GM21381 (cell line): ENCODE results near the gene CCNB1.
A peak's percentile ranks its signal among the peaks of the same experiment; 100 is the strongest.
"Not testable (repeated sequence)": the region's sequence is repeated elsewhere in the genome, so short reads cannot be mapped to it uniquely, and the experiment has no call there.

Source experiments
- ATAC-seq: cut with Tn5 transposase; IDR thresholded peaks from one replicate; pipeline ENCODE4 v1.9.1; 2021; ENCODE audit warnings: mild to moderate bottlenecking, moderate library complexity; ENCODE audit not compliant: unreplicated experiment

Gene CCNB1

DNA sequence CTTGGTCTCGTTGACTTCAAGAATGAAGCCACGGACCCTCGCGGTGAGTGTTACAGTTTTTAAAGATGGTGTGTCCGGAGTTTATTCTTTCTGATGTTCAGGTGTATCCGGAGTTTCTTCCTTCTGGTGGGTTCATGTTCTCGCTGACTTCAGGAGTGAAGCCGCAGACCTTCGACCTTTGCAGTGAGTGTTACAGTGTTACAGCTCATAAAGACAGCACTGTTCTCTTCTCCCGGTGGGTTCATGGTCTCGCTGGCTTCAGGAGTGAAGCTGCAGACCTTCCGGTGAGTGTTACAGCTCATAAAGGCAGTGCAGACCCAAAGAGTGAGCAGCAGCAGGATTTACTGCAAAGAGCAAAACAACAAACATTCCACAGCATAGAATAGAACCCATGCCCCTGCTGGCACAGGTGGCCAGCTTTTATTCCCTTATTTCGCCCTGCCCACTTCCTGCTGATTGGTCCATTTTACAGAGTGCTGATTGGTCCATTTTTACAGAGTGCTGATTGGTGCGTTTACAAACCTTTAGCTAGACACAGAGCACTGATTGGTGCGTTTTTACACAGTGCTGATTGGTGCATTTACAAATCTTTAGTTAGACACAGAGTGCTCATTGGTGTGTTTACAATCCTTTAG, 14.8 kb downstream of the CCNB1 start:
- not testable (repeated sequence) for ATAC-seq

- ATAC-seq, result no peak
Observed at GRCh38 chr5:69184621-69185020, 17.7 kb downstream of the CCNB1 start.

- ATAC-seq, result no peak
Observed at GRCh38 chr5:69187342-69187741, 20.4 kb downstream of the CCNB1 start.

DNA sequence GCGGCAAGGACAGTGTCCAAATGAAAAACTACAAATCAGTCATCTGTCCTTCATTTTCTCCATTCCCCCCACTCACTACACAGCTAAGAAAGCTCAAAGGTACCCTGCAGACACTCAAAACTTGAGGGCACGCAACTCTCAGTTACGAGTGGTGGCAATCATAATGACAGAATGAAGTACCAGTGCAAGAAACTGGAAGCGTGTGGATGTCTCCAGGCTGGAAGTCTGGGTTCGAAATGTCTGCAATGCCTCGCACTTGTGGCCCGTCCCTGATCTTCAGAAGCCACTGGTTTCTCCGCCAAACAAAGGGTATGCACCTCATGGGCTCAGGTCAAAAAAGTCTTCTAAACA, 21.8 kb downstream of the CCNB1 start:
- ATAC-seq, result no peak

GRCh38 chr5:69189162-69190086, 22.5 kb downstream of the CCNB1 start, which contains the start of gene CENPH:
TSS of gene CENPH (plus strand) at chr5:69189583. CDS start at chr5:69189635, 52 bp downstream.
- peak; percentile 92 for ATAC-seq

GRCh38 chr5:69202497-69202896, 35.5 kb downstream of the CCNB1 start:
- ATAC-seq, result no peak

GRCh38 chr5:69206528-69207190, 39.7 kb downstream of the CCNB1 start:
- ATAC-seq, result no peak

DNA sequence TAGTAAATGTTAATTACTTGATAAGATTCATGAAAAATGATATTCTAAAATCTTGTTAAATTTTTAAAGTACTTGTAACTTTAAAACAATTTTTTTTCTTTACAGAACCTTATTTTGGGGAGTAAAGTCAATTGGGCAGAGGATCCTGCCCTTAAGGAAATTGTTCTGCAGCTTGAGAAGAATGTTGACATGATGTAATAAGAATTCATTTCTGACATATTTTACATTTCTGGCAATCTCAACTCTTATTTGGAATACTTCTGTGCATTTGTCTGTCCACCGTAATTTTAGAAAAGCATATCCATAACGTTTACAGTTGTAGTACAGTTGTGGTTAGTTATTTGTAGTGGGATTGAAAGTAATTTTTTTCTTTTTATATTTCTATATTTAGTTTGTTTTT, 42.7 kb downstream of the CCNB1 start:
- no peak for ATAC-seq

DNA sequence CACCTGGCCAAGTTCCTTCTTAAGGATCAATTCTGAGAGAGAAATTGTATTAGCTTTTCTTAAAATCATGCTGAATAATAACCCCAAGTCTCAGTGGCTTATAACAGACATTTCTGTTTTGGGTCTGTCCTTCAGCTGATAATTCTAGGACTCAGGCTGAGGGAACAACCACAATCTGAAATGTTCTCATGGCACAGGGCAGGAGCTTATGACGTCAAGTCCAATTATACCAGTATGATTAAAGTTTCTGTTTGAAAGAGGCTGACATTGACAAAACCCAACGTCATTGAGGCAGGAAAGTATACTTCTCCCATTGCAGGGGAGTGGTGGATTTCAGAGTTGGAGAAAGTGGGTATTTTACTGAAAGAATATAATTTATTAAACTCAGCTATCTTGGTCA, 44.2 kb downstream of the CCNB1 start:
- ATAC-seq, result no peak

- ATAC-seq, result no peak
Observed at GRCh38 chr5:69212022-69212421, 45.1 kb downstream of the CCNB1 start.

DNA sequence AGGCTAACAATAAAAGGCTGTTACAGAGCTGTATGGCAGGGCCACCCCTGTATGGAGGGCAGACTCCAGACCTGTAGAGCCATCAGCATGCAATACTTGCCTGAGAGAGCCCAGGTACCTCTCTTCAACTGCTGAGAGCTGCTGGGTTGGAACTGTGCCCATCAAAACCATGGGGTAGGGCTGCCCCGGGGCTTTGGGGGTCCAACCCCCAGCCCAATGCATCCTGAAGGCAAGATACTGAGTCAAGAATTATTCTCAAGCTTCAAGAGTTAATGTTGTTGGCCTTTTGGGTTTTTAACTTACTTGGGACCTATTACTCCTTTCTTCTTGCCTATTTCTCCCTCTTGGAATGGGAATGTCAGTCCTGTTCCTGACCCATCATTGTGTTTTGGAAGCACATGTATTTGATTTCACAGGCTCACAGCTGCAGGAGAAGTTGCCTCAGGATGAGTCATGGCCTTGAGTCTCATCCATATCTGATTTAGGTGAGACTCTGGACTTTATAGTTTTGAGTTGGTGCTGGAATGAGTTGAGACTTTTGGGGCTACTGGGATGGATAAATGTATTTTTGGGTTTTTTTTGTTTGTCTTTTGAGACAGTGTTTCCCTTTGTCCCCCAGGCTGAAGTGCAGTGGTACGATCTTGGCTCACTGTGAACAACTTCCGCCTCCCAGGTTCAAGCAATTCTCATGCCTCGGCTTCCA, 46.7 kb downstream of the CCNB1 start:
- ATAC-seq, result no peak

DNA sequence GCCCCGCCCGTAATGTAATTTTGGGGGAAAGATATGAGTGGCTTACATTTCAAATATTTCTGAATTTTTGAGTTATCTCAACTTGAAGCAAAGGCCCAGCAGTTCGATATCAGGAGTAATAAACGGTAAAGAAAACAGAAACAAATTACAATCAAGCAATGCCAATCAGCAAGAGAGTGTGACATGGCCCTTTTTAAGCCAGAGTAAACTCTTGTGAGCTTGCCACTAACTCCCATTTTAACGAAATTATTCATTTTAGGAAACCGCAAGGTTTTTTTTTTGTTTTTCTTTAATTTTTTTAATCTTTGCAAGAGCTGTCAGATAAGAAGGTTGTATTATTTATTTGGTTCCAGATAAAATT, 50.2 kb downstream of the CCNB1 start:
- no peak for ATAC-seq

DNA sequence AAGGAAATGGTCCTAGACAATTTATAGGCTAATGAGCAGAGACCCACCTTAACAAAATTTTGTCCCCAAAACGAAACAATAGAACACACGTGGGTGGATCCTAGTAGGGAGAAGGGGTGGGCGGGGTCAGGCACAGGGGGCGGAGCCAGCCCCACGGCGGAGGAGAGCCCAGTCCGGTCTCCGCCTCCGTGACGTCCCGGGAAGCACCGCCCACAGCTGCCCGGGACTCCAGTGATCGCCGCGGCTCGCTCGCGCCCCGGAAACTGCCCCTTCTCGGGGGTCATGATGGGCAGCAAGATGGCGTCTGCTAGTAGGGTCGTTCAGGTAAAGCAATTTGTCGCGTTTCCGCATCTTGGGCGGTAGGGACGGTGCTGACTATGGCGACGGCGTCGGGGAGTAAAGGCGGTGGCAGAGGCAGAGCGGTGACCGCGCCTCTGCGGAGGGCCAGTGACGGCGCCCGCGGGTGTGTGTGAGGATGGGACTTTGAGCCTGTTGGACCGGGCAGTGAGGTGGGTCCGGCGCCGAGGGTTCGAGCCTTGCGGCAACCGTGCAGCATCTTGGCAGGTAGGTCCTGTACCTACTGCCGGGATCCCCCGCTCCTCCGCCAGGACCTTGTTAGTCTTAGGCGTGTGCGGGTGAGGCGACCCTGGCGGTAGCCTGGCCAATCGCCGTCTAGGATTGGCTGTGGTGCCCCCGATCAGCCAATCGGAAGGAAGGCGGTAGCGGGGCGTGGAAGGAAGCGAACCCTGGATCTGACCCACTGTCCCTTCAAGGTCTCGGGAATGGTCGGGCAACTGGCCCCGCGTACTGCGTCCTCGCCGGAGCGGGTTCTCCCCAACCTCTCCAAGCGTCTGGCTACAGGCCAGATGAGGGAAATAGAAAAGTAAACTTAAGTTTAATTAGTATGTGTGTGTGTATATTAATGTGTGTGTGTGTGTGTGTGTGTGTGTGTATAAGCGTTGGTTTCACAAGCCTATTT, 50.9 kb downstream of the CCNB1 start:
- peak; percentile 93 for ATAC-seq

GRCh38 chr5:69219939-69220338, 53.0 kb downstream of the CCNB1 start:
- no peak for ATAC-seq

DNA sequence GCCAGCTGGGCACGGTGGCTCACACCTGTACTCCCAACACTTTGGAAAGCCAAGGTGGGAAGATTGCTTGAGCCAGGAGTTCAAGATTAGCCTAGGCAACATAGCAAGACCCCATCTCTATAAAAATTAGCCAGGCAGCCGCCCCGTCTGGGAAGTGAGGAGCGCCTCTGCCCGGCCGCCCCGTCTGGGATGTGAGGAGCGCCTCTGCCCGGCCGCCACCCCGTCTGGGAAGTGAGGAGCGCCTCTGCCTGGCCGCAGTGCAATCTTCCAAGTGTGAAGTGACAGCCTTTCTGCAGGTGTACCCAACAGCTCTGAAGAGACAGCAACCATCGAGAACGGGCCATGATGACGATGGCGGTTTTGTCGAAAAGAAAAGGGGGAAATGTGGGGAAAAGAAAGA, 53.4 kb downstream of the CCNB1 start:
- ATAC-seq, result not testable (repeated sequence)

DNA sequence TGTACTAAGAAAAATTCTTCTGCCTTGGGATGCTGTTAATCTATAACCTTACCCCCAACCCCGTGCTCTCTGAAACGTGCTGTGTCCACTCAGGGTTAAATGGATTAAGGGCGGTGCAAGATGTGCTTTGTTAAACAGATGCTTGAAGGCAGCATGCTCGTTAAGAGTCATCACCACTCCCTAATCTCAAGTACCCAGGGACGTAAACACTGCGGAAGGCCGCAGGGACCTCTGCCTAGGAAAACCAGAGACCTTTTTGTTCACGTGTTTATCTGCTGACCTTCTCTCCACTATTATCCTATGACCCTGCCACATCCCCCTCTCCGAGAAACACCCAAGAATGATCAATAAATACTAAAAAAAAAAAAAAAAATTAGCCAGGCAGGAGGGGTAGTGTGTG, 53.9 kb downstream of the CCNB1 start:
- ATAC-seq, result not testable (repeated sequence)

GRCh38 chr5:69224520-69224919, 57.6 kb downstream of the CCNB1 start:
- ATAC-seq, result no peak

DNA sequence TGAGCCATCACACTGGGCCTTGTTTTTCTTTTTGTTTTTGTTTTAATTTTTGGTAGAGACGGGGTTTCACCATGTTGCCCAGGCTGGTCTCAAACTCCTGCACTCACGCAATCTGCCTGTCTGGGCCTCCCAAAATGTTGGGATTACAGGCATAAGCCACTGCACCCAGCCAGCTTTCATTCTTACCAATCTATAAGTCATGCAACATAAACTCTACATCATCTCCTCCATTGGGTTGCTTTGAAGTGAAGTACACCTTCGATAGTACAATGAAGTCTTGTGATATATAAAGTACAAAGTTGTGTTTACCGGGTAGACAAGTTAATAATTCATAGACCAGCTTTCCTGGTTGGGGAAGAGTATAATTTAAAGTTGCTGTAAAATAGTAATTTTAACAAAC, 58.9 kb downstream of the CCNB1 start:
- ATAC-seq, result no peak
